Neuronal stem cell (in vitro differentiated cells): Measurements from ENCODE around the gene WSB1.

Source experiments
- DNase-seq: peaks from one replicate; pipeline ENCODE4 v3.0.0-alpha.2; 2013; ENCODE audit warnings: low spot score
- H2AFZ ChIP-seq: one replicate; pipeline ENCODE4 v1.6.1; 2013; ENCODE audit warnings: mild to moderate bottlenecking, low read length, inconsistent platforms
- H2AK5ac ChIP-seq: 2 replicates; pipeline ENCODE4 v1.6.1; 2013; ENCODE audit warnings: low read depth, mild to moderate bottlenecking, inconsistent platforms, low read length, moderate library complexity, mixed read lengths
- H2BK120ac ChIP-seq: 2 replicates; pipeline ENCODE4 v1.6.1; 2013; ENCODE audit warnings: low read depth, mild to moderate bottlenecking, inconsistent platforms, low read length, moderate library complexity, mixed read lengths
- H2BK12ac ChIP-seq: one replicate; pipeline ENCODE4 v1.6.1; 2013; ENCODE audit warnings: low read length, inconsistent platforms
- H2BK15ac ChIP-seq: 2 replicates; pipeline ENCODE4 v1.6.1; 2013; ENCODE audit warnings: mild to moderate bottlenecking, low read length, inconsistent platforms, mixed read lengths
- H2BK5ac ChIP-seq: one replicate; pipeline ENCODE4 v1.6.1; 2013; ENCODE audit warnings: inconsistent platforms, mild to moderate bottlenecking, low read length, moderate library complexity
- H3K14ac ChIP-seq: one replicate; pipeline ENCODE4 v1.6.1; 2013; ENCODE audit warnings: low read length, inconsistent platforms
- H3K18ac ChIP-seq: 2 replicates; pipeline ENCODE4 v1.6.1; 2013; ENCODE audit warnings: low read length, inconsistent platforms
- H3K23ac ChIP-seq: 2 replicates; pipeline ENCODE4 v1.6.1; 2013; ENCODE audit warnings: low read depth, mild to moderate bottlenecking, mixed read lengths, low read length, inconsistent platforms; ENCODE audit not compliant: poor library complexity
- H3K27ac ChIP-seq: replicated peaks from 3 replicates; pipeline ENCODE4 v1.5.1; 2013; ENCODE audit warnings: low read length, inconsistent platforms
- H3K27me3 ChIP-seq, 3 experiments: 2 replicates each; pipeline ENCODE4 v1.6.1; 2013; ENCODE audit warnings: low read length in 3 of 3, mild to moderate bottlenecking in 2 of 3, inconsistent platforms in 1 of 3, low read depth in 1 of 3, mixed read lengths in 1 of 3, moderate library complexity in 1 of 3; ENCODE audit not compliant: control insufficient read depth in 3 of 3, insufficient read depth in 3 of 3
- H3K36me3 ChIP-seq, 2 donors: replicated peaks in 1 of 2; 2 replicates each; pipeline ENCODE4 v1.6.1; 2013; ENCODE audit warnings: low read length in 2 of 2; ENCODE audit not compliant: control insufficient read depth in 2 of 2, insufficient read depth in 2 of 2
- H3K4ac ChIP-seq: 2 replicates; pipeline ENCODE4 v1.6.1; 2013; ENCODE audit warnings: inconsistent platforms, mild to moderate bottlenecking, low read length, moderate library complexity
- H3K4me1 ChIP-seq, 2 donors: 1 replicate in 1 of 2; 2 replicates in 1 of 2; pipeline ENCODE4 v1.6.1; 2013; ENCODE audit warnings: low read length in 2 of 2, low read depth in 1 of 2; ENCODE audit not compliant: control insufficient read depth in 2 of 2, insufficient read depth in 1 of 2
- H3K4me2 ChIP-seq: one replicate; pipeline ENCODE4 v1.6.1; 2013; ENCODE audit warnings: mild to moderate bottlenecking, low read length, inconsistent platforms; ENCODE audit not compliant: insufficient read depth, poor library complexity, severe bottlenecking
- H3K4me3 ChIP-seq, 2 donors: 2 replicates each; pipeline ENCODE4 v1.5.1; 2013; ENCODE audit warnings: low read length in 2 of 2, mild to moderate bottlenecking in 2 of 2, inconsistent platforms in 1 of 2, moderate library complexity in 1 of 2
- H3K79me1 ChIP-seq: one replicate; pipeline ENCODE4 v1.6.1; 2013; ENCODE audit warnings: low read depth, mild to moderate bottlenecking, inconsistent platforms, low read length, moderate library complexity
- H3K9ac ChIP-seq: one replicate; pipeline ENCODE4 v1.6.1; 2013; ENCODE audit warnings: mild to moderate bottlenecking, low read depth, low read length, inconsistent platforms; ENCODE audit not compliant: poor library complexity
- H3K9me3 ChIP-seq, 2 donors: replicated peaks in 1 of 2; 2 replicates each; pipeline versions ENCODE3 to v1.6.1; 2013; ENCODE audit warnings: low read length in 2 of 2, mild to moderate bottlenecking in 2 of 2, inconsistent platforms in 1 of 2, low read depth in 1 of 2, mixed read lengths in 1 of 2, moderate library complexity in 1 of 2; ENCODE audit not compliant: control insufficient read depth in 2 of 2, insufficient read depth in 1 of 2
- H4K8ac ChIP-seq: one replicate; pipeline ENCODE4 v1.6.1; 2013; ENCODE audit warnings: low read depth, mild to moderate bottlenecking, inconsistent platforms, low read length, moderate library complexity
- H4K91ac ChIP-seq: one replicate; pipeline ENCODE4 v1.6.1; 2013; ENCODE audit warnings: low read length, low read depth, mild to moderate bottlenecking, inconsistent platforms; ENCODE audit not compliant: poor library complexity
- WGBS, 2 donors: extraction: QIAGEN DNeasy Blood & Tissue Kit; methylation state at CpG; one replicate each; pipeline ENCODE4 v1.1.7; 2013; ENCODE audit warnings: missing lambda C conversion rate in 2 of 2, mixed read lengths in 1 of 2; ENCODE audit not compliant: insufficient read length in 2 of 2, insufficient replicate concordance in 1 of 2; ENCODE audit errors: extremely low coverage in 2 of 2; 5-methylcytosine and 5-hydroxymethylcytosine counted together

WSB1 gene

GRCh38 chr17:27289856-27290255 lies 4.1 kb upstream of the WSB1 start:
- no peak overlapping the region for H3K4ac ChIP-seq
- H3K4me2 ChIP-seq: no peak overlapping the region
- no peak overlapping the region for H2BK5ac ChIP-seq
- H3K9ac ChIP-seq: no peak overlapping the region
- H2BK12ac ChIP-seq: no peak overlapping the region
- peaks cover 0 to 3% (median 0%) of the 10 kb centered on the region in 3 experiments for H3K27me3 ChIP-seq
- H2BK15ac ChIP-seq: no peak overlapping the region
- H3K36me3 ChIP-seq: no peaks in the 10 kb centered on the region
- H3K4me1 ChIP-seq: peaks cover 4 to 5% of the 10 kb centered on the region in 2 donors
- no peak overlapping the region for H3K4me3 ChIP-seq
- no peak overlapping the region for H4K91ac ChIP-seq
- no peak overlapping the region for H4K8ac ChIP-seq
- no peak overlapping the region for H3K27ac ChIP-seq
- no peak overlapping the region for H2AFZ ChIP-seq
- no peak overlapping the region for H2BK120ac ChIP-seq
- DNase-seq: no peak
- H2AK5ac ChIP-seq: no peak overlapping the region
- no peak overlapping the region for H3K23ac ChIP-seq
- no peak overlapping the region for H3K18ac ChIP-seq
- no peak overlapping the region for H3K14ac ChIP-seq
- H3K9me3 ChIP-seq: no peaks in the 10 kb centered on the region
- peaks cover 5% of the 10 kb centered on the region for H3K79me1 ChIP-seq

- Histone ChIP-seq H3K14ac (no peak overlapping the region), H3K23ac (no peak overlapping the region), H2AK5ac (no peak overlapping the region), H2BK120ac (no peak overlapping the region), H3K4me3 (no peak overlapping the region), H4K8ac (no peak overlapping the region), H2BK12ac (no peak overlapping the region), H3K9ac (no peak overlapping the region), H4K91ac (no peak overlapping the region), H3K9me3 (no peaks in the 10 kb centered on the region), H2BK5ac (no peak overlapping the region), H3K36me3 (peaks cover 0 to under 1% of the 10 kb centered on the region in 2 donors), H3K4me1 (peaks cover 4 to 5% of the 10 kb centered on the region in 2 donors), H3K4me2 (no peak overlapping the region), H3K18ac (no peak overlapping the region), H2BK15ac (no peak overlapping the region), H3K79me1 (peaks cover 5% of the 10 kb centered on the region), H3K4ac (no peak overlapping the region), H3K27ac (no peak overlapping the region), H2AFZ (no peak overlapping the region), H3K27me3 (peaks cover 0 to 1% (median 0%) of the 10 kb centered on the region in 3 experiments)
- no peak for DNase-seq
- no CpG with 5 or more reads among the region's 3 CpGs for WGBS, 2 donors
Measured at GRCh38 chr17:27290916-27291598, 2.9 kb upstream of the WSB1 start.

GRCh38 chr17:27293359-27293897 lies 486 bp upstream of the WSB1 start:
- peak overlapping the region; percentile 89 for H4K8ac ChIP-seq
- peak overlapping the region; percentile 92 for H2AK5ac ChIP-seq
- no CpG with 5 or more reads among the region's 15 CpGs for WGBS, 2 donors
- peak overlapping the region; percentile 67 for H4K91ac ChIP-seq
- H2AFZ ChIP-seq: peak overlapping the region; percentile 55
- H2BK120ac ChIP-seq: peak overlapping the region; percentile 56
- no peak overlapping the region for H3K4me2 ChIP-seq
- H2BK15ac ChIP-seq: peak overlapping the region; percentile 88
- no peaks in the 10 kb centered on the region for H3K27me3 ChIP-seq
- no peak for DNase-seq
- H2BK12ac ChIP-seq: no peak overlapping the region
- H3K9me3 ChIP-seq: peaks cover 0 to 4% of the 10 kb centered on the region in 2 donors
- peak overlapping the region in 1 of 2 donors; percentile 89 for H3K4me3 ChIP-seq
- H3K4me1 ChIP-seq: peaks cover 4 to 9% of the 10 kb centered on the region in 2 donors
- peaks cover 5% of the 10 kb centered on the region for H3K79me1 ChIP-seq
- H3K18ac ChIP-seq: peak overlapping the region; percentile 90
- H3K14ac ChIP-seq: peak overlapping the region; percentile 57
- peak overlapping the region; percentile 96 for H3K4ac ChIP-seq
- H3K9ac ChIP-seq: peak overlapping the region; percentile 7
- H3K27ac ChIP-seq: peak overlapping the region; percentile 33
- H2BK5ac ChIP-seq: no peak overlapping the region
- peaks cover 3 to 24% of the 10 kb centered on the region in 2 donors for H3K36me3 ChIP-seq
- H3K23ac ChIP-seq: peak overlapping the region; percentile 75
